Stromal cell of bone marrow (primary cell): ENCODE measurements around the gene WFDC12.

Experiments used
- DNase-seq: peaks from one replicate; pipeline ENCODE4 v3.0.0-alpha.2; 2012; ENCODE audit warnings: low read depth

The WFDC12 gene

GRCh38 chr20:45091366-45091765 lies 32.9 kb downstream of the WFDC12 start:
- no peak for DNase-seq

GRCh38 chr20:45090481-45090880 lies 33.8 kb downstream of the WFDC12 start:
- DNase-seq: no peak

- DNase-seq: peak; percentile 47
These were observed 36.0 kb downstream of the WFDC12 start for GRCh38 chr20:45088247-45088646.

DNA sequence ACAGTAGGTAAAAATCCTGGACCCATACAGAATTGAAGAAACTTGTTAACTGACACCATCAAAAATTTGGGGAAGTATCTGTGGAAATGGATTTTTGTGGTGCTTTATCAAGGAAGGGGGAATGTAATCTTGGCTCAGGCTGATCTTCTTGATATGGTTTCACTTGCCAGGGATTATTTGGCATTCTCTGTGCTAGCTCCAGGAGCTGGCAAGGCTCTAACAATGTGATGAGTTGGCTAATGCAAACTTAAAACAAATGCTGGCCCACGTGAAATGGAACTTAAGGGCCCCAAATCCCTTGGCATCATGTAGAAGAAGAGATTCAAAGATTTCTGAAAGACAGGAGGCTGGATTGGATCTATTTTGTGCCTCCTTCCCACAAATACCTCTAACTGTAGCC lies 36.5 kb downstream of the WFDC12 start:
- no peak for DNase-seq

DNA sequence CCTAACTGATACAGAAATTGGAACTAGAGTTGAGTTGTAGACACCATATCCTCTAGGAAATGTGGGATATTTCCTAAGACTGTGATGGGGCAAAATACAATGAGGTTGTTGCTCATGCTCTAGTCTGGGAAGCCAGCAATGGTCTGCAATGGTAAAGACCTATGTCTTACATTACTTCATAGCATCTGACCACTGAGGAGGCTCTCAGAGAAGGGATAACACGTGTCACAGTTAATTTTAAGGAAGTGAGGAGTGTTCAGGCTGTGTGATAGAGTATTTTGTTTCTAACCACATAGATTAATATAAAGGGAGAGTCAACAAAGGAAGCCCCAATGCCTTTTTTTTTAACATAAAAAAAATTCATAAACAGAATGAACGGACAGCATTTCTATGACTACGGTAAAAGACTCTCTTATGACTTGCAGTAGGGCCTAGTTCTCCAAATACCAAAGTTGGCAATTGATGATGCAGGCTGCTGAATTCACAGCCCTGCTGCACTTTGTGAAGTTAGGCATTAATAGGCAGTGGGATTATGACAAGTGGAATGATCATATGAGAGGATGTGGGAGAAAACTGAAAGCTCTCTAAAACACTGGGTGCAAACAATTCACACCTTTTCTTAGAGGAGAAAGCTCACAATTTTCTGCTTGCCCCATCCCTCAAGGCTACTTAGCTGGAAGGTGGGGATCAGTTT lies 37.0 kb downstream of the WFDC12 start:
- no peak for DNase-seq

- no peak for DNase-seq
These were observed 38.4 kb downstream of the WFDC12 start for GRCh38 chr20:45085867-45086266.

DNA sequence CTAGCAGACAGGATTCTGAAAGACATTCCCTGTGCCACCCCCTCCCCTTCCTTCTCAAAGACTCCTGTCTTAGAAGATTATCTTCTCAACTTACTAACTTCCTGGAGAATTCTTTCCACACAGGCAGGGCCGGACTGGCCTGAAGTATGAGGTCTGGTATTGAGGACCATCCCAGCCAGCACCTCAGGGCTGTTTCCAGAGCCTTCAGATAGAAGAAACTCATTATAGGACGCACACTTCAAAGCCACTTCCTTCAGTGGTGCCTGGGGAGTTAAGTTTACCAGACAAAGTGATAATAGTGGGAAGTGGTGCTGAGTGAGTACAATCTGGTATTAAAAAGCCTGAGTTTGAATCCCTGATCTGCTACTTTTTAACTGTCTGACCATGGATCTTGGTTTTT lies 39.0 kb downstream of the WFDC12 start:
- no peak for DNase-seq

DNA sequence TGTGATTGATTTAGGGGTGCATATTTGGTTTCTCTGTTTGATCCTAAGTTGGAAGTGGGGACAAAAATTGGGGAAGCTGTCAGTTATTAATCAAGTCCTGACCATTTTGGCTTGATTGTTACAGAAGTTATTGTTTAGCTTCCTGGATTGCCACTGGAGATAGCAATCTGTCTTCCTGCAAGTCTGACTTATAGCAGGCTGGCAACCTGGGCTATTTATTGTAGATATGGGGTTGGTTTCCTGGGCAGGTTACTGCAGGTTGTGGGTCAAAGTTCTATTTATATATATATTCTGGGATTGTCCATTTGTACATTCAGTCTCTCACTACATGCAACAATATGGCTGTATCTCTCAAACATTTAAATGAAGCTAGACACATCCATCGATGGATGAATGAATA lies 41.1 kb downstream of the WFDC12 start:
- no peak for DNase-seq

DNA sequence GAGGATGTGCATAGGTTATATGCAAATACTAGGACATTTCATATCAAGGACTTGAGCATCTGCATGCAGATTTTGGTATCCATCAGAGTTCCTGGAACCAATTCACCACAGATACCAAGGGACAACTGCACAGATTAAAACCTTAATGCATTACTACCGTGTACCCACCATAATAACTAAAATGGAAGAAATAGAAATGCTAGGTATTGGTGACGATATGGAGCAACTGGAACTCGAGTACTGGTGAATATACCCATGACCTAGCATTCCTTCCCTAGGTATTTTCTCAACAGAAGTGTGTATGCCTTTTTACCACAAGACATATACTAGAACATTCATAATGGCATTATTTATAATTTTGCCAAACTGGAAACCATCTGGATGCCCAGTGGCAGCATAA lies 41.8 kb downstream of the WFDC12 start:
- DNase-seq: no peak

DNA sequence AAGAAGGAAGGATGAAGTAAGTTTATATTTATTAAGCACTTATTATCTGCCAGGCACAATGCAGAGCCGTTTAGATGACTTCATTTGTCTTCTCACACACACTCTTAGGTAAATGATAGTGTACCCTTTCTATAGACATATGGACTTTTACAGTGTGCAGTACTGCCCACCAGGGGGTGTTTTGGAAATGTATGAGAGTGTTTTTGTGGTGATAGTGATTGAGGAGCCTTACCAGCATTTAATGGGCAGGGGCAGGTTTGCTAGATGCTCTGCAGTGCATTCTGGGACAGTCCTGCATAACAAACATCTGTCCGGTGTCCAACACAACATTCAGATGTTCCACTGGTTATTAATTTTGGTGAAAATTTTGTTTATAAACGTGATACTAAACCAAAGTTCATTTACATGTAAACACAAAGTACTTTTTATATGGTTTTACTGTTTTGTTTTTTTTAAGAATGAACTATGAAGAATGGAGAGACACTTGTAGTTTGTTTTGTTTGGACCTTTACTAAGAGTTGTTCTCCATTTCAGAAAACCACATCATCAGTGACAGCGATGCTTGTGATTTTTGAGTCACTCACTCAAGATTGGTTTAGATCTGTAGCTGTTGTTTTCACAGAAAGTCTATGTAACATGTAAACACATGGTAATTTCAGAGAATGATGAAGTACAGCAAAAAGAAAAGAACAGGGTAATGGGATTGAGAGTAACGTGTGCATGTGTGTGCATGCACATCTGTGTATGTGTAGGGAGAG lies 43.2 kb downstream of the WFDC12 start:
- DNase-seq: peak; percentile 40

- no peak for DNase-seq
These were observed 46.7 kb downstream of the WFDC12 start for GRCh38 chr20:45077559-45077958.
